Inflammatory macrophage treated with lipopolysaccharide for 1 hour (primary cell): ENCODE results near the gene MYT1.
"Not testable (repeated sequence)": the region's sequence is repeated elsewhere in the genome, so short reads cannot be mapped to it uniquely, and the experiment has no call there.

Experiments
- DNase-seq, 2 donors: peaks; one replicate each; pipeline ENCODE4 v3.0.0-alpha.2; 2020 to 2022

The MYT1 gene

GRCh38 chr20:64279826-64280459, 115.7 kb downstream of the MYT1 start:
- DNase-seq: no peak

- no peak for DNase-seq
These were observed 116.2 kb downstream of the MYT1 start for GRCh38 chr20:64280460-64280843.

- DNase-seq: no peak
These were observed 119.4 kb downstream of the MYT1 start for GRCh38 chr20:64283646-64284045.

GRCh38 chr20:64285579-64286446, 121.6 kb downstream of the MYT1 start:
- peak; percentile 56 to 80 for DNase-seq

- DNase-seq: not testable (repeated sequence)
These were observed 122.4 kb downstream of the MYT1 start for GRCh38 chr20:64286447-64287263.

GRCh38 chr20:64287264-64287590, 123.0 kb downstream of the MYT1 start:
- DNase-seq: not testable (repeated sequence)
